ENCODE results near the gene DGCR6.
"Not testable (repeated sequence)": the region's sequence is repeated elsewhere in the genome, so short reads cannot be mapped to it uniquely, and the experiment has no call there.

DGCR6 gene

GRCh38 chr22:18960166-18960820 lies 54.2 kb downstream of the DGCR6 start:
- DNase-seq (ENCODE audit: low read depth in 2 of 2), result not testable (repeated sequence)

GRCh38 chr22:18961201-18961600 lies 55.1 kb downstream of the DGCR6 start:
- not testable (repeated sequence) for DNase-seq (ENCODE audit: low read depth in 2 of 2)
